Mammary epithelial cell (primary cell): ENCODE results near the gene IQCE.

Source experiments
- EZH2 ChIP-seq: IDR thresholded peaks from 2 replicates; pipeline ENCODE4 v1.6.1; 2012; ENCODE audit warnings: low read length, inconsistent platforms, borderline replicate concordance
- TF ChIP-seq, protein P1 (sequence below), 2 donors: IDR thresholded peaks in 1 of 2; conservative IDR thresholded peaks in 1 of 2; 2 replicates each; pipeline ENCODE4 v1.5.1; 2011 to 2012; ENCODE audit warnings: inconsistent platforms in 2 of 2, low read length in 2 of 2, mild to moderate bottlenecking in 2 of 2, control low read depth in 1 of 2, low read depth in 1 of 2; ENCODE audit not compliant: insufficient read depth in 1 of 2; ENCODE audit errors: extremely low read depth in 1 of 2

DNA sequence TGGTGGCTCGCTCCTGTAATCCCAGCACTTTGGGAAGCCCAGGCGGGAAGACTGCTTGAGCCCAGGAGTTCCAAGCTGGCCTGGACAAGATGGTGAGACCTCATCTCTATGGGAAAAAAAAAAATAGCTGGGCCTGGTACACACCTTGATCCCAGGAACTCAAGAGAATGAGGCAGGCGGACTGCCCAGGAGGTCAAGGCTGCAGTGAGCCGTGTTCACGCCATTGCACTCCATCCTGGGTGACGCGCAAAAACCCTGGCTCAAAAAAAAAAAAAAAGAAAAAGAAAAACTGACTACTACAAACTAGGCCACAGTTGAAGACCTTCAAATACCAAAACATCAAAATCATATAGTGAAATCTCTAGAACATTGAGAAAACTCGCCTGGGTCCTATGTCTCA lies 7.4 kb upstream of the IQCE start:
- TF ChIP-seq, protein P1, sequence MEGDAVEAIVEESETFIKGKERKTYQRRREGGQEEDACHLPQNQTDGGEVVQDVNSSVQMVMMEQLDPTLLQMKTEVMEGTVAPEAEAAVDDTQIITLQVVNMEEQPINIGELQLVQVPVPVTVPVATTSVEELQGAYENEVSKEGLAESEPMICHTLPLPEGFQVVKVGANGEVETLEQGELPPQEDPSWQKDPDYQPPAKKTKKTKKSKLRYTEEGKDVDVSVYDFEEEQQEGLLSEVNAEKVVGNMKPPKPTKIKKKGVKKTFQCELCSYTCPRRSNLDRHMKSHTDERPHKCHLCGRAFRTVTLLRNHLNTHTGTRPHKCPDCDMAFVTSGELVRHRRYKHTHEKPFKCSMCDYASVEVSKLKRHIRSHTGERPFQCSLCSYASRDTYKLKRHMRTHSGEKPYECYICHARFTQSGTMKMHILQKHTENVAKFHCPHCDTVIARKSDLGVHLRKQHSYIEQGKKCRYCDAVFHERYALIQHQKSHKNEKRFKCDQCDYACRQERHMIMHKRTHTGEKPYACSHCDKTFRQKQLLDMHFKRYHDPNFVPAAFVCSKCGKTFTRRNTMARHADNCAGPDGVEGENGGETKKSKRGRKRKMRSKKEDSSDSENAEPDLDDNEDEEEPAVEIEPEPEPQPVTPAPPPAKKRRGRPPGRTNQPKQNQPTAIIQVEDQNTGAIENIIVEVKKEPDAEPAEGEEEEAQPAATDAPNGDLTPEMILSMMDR (conservative IDR thresholded peaks at IDR 0.05 in 1 of 2, IDR thresholded peaks at IDR 0.05 in 1 of 2; ENCODE audit: extremely low read depth in 1 of 2, insufficient read depth in 1 of 2, low read depth in 1 of 2, low read length in 2 of 2) = no peak
- TF ChIP-seq EZH2 = no peak
